HG03439 (cell line): ENCODE results near the gene SBF1.

ENCODE experiments used
- ATAC-seq: cut with Tn5 transposase; IDR thresholded peaks from one replicate; pipeline ENCODE4 v1.9.1; 2021; ENCODE audit warnings: mild to moderate bottlenecking, moderate library complexity; ENCODE audit not compliant: unreplicated experiment

SBF1 gene

DNA sequence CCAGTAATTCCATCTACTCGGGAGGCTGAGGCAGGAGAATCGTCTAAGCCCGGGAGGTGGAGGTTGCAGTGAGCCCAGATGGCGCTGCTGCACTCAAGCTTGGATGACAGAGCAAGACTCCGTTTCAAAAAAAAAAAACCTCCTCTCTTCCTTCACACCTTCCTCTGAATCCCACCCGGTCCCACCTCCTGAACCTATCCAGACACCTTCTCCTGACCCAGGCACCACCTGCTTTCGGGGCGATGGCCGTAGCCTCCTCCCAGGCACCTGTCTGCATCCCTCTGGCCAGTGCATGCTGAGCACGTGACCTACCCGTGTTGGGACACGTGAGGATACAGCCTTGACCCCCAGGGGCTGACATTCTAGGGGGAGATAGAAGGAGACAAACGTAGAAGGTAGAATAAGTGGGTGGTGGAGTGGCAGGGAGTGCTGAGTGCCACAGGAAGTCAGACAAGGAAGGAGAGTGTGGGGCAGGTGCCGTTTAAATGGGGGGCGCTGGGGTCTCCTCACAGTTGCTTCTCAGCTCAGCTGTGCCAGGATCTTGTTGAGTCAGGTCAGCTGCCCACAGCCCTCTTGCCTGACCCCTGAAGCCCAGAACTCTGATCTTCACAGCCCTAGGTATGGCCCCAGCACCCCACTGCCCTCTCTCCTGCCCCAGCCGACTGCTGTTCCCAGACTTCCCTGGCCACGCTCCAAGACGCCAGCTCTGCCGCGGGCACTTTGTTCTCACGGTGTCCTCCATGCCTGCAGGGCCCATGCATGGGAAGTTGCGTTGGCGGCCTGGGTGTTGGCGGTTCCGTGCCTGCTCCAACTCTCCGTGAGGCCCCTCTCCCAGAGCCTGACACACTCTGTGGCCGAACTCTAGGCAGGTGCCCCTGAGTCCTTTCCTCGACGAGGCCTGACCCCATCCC is 10.6 kb upstream of the SBF1 start:
- no peak for ATAC-seq

DNA sequence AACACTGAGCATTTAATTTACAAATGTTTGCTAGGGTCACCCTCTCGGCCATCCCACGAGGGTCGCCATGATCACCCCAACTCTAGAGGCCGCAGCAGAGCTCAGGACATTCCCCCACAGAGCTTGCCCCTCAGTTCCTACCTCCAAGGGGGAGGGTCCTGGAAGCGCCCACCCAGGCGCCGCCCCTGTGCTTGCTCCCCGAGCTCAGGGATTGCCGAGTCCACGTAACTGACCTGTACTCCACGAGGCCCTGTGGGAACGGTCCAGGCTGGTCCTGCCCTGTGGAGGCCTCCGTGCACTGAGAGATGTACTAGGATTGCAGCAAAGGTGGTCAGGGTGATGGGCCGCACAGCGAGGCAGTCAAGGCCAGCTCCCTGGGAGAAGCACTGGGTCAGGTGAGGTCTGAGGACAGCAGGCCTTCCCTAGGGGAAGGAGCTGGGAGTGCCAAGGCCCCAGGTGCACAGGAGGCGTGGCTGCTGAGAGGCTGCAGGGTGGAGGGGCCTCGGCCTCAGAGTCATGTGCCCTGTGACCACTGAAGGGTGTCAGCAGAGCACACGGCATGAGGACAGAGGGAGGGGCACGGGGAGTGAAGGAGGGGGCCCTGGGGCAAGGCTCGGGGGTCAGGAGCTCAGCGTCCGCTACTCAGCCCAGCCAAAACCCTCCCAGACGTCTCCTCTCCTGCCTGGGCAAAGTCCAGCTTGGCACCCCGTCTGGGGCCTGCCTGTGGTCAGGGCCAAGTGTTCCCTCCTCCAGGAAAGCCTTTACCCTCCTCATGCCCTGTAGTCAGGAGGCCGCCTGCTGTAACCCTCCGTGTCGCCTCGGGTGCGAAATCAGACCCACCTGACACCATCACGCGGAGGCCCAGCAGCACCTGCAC is 9.4 kb upstream of the SBF1 start:
- no peak for ATAC-seq

GRCh38 chr22:50483556-50483955 is 8.7 kb upstream of the SBF1 start:
- ATAC-seq = no peak

DNA sequence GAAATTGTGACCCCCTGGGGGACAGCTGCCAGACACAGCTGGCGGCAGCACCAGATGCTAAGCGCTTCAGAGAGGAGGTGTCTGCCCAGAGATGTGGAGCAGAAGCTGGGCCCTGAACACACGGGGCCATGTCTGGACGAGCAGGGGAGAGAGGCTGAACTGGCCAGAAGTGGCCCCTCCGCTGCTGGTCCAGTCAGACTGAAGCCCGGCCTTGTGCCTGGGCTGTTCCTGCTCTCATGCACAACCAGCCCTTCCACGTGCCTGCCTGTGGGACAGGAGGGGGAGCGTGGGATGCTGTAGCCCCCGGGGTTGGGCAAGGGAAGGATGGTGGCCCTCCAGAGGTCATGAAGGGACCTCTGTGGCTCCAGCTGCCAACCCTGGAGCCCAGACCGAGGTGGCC is 8.3 kb upstream of the SBF1 start:
- no peak for ATAC-seq

- no peak for ATAC-seq
Observed at GRCh38 chr22:50482107-50483074, 7.6 kb upstream of the SBF1 start.

DNA sequence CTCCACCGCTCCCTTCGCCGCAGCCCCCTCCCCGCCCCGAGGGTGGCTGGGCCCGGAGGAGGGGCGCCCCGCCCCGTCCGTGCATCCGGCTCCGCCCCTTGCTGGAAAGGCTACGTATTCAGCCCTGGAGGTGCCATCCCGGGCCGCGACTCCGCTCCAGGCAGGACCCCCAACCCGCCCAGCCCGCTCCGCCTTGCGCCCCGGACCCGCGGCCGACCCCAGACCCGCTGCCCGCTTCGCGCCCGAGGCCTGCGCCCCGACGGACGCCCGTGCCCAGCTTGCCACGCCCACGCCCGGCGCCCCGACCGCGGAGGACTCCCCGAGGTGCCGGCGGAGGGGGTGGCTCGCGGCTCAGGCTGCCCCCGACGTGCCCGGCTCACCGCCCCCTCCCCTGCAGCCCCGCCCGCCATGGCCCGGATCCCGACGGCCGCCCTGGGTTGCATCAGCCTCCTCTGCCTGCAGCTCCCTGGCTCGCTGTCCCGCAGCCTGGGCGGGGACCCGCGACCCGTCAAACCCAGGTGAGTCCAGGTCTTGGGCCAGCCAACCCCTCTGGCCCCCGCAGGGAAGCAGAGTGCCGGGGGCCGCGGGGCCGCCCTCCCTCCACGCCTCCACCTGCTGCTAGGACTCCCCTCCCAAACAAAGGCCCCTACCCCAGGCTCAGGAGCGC is 6.7 kb upstream of the SBF1 start, which contains the start of gene ADM2:
Gene ADM2, plus strand, starts transcription at position 104 of the 667 bp plus-strand sequence. Its CDS starts 305 bp downstream, at position 409.
- ATAC-seq = no peak

- ATAC-seq = no peak
Observed at GRCh38 chr22:50481045-50481439, 6.2 kb upstream of the SBF1 start.

DNA sequence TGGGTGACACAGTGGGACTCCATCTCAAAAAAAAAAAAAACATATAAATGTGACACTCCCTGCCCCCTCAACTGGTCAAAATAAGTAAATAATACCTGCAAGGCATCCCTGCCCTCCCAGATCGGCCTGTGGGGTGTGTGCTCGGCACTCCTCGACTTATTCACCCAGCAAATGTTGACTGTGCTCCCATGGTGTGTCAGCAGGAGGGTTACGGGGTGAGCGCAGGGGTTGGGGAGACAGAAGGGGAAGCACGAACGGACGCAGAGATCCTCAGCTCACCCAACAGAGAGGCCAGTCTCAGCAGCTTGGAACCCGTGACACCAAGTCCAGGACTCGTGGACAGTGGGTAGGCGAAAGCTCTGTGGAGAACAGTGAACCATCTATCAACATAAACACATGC is 4.9 kb upstream of the SBF1 start:
- ATAC-seq = no peak

DNA sequence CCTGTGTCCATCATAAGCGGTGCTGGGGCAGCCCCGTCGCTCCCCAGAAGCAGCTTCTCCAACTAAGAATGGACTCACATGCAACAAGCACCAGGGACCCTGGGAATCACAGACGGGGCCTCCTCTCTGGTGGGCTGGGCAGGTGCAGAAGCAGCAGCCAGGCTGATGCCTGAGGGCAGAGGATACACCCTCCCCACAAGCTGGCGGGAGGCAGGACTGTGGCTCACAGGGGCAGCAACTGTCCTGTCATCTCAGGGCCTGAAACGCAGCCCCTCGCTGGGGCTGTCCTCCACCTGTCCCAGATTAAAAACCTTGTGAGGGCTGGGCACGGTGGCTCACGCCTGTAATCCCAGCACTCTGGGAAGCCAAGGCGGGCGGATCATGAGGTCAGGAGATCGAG is 3.1 kb upstream of the SBF1 start:
- ATAC-seq = no peak

GRCh38 chr22:50476868-50477267 is 2.0 kb upstream of the SBF1 start:
- ATAC-seq = no peak

- ATAC-seq = no peak
Observed at GRCh38 chr22:50475652-50476002, 792 bp upstream of the SBF1 start.

DNA sequence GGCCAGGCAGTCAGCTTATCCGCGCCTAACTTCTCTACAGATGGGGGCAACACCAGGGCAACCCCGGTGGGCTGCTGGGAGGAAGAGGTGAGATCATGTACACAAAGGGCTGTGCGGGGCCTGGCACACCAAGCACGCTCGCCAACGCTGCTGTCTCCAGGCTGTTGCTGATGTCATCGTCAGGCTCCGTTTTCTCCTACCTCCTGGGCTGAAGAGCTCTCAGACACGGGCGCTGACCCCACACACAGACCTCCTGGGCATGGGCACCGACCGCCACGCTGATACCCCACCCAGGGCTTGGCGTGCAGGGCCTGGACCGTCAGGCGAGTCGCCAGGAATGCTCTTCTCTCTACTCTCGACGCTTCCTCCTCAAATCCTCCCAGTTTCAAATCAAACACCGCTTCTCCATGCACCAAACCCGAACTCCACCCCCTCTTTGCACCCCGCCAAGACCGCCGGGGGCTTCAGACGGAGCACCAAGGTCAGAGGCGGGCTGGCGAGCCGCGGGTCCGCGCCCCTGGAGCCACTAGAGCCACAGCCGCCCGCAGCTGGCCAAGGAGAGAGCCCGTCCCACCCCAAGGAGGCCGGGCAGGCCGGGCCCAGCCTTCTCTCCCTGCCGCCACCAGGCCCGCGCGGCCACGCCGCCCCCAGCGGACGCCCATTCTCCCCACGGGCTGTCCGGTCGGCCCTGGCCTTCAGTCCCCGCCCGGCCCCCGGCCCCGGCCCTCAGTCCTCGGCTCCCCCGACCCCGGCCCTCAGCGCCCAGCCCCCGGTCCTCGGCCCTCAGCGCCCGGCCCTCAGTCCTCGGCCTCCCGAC is 772 bp downstream of the SBF1 start:
- no peak for ATAC-seq

DNA sequence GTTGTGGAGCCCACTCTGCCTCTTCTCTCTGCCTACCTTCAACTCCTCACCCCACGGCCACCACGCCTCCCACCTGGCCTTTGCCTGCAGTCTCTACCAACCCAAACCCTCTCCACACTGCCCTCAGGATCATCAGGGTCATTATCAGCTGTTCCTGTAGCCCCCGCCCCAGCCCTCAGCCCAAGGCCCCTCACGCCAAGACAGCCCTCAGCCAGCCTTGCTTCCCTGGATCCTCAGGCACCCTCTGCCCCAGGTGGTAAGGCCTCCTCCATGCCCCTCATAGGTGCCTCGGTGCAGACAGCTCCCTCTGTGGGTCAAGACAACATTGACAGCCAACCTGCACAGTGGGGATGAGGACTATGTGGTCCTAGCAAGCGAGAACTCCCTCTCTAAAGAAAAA is 1.7 kb downstream of the SBF1 start:
- ATAC-seq = no peak

DNA sequence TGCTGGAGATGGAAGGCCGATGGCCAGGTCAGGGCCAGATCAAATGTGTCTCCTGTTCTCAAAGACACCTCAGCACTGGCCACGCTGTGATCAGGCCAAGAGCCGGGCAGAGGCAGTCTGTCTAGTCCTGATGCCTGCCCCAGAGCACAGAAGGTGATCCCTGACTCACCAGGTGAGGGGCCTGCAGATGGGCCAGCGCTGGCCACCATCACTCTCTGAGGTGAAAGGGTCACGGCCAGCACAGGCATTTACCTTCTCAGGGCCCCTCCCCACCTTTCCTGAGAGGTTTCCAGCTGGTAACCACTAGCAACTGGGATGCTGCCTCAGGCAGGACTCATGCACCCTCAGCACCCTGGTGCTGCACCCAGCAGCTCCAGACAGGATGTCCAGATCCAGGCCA is 2.9 kb downstream of the SBF1 start:
- no peak for ATAC-seq

- no peak for ATAC-seq
Observed at GRCh38 chr22:50471197-50471847, 3.5 kb downstream of the SBF1 start.

DNA sequence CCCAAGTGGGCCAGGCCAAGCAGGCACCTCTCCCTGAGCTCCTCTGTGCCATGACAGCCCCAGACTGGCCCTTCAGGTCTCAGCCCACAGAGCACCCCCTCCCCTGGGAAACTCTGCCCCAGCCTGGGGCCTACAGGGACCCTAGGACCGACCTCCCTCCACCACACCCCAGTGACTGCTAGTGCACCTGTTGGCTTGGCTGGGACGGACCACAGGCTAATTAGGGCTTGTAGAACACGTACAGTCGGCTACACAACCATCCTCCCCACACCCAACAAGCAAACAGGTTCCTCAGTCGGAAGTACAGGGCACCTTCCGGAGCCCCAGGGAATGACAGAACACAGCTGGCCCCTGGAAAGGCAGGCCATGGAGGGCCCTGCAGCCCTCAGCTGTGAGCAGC is 4.3 kb downstream of the SBF1 start:
- ATAC-seq = no peak

- peak; percentile 29 for ATAC-seq
Observed at GRCh38 chr22:50469377-50470305, 5.2 kb downstream of the SBF1 start.

- no peak for ATAC-seq
Observed at GRCh38 chr22:50468626-50469025, 6.2 kb downstream of the SBF1 start.
